SK-N-MC (cell line): ENCODE measurements around the gene PTPRA.

ENCODE experiments used
- EZH2 ChIP-seq: fragments of 200-600 bp; sonication (generic); IDR thresholded peaks from one replicate; pipeline ENCODE4 v1.6.1; 2017; ENCODE audit warnings: antibody characterized with exemption
- FOXP2 ChIP-seq: optimal IDR thresholded peaks from 2 replicates; pipeline ENCODE3; 2011; ENCODE audit warnings: mild to moderate bottlenecking, moderate library complexity; ENCODE audit not compliant: insufficient read depth; ENCODE audit errors: extremely low read length, control extremely low read depth
- POLR2AphosphoS5 ChIP-seq: IDR thresholded peaks from 2 replicates; pipeline ENCODE4 v1.6.1; 2012; ENCODE audit warnings: mild to moderate bottlenecking, low read depth, low read length, borderline replicate concordance

DNA sequence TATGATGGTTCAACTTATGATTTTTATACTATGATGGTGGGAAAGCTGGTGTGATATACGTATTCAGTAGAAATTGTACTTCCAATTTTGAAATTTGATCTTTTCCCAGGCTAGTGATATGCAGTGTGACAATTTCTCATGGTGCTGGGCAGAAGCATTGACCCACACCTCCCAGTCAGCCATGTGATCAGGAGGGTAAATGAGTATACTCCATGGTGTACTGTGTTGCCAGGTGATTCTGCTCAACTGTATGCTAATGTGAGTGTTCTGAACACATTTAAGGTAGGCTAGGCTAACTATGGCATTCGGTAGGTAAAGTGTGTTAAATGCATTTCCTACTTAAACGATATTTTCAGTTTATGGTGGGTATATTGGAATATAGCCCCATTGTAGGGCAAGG lies 19.1 kb downstream of the PTPRA start:
- TF ChIP-seq POLR2AphosphoS5 = no peak
- TF ChIP-seq EZH2 = no peak
- no peak for TF ChIP-seq FOXP2
